Esophagus muscularis mucosa (tissue), 4 donors: Measurements from ENCODE around the gene DLL1. TPM values are rescaled to one million over a fixed set of nuclear protein-coding genes. Genes with fewer than 3 reads are reported as not detected.

Source experiments
- DNase-seq: peaks from one replicate; pipeline ENCODE4 v3.0.0-alpha.2; 2017; ENCODE audit errors: extremely low spot score
- H3K27ac ChIP-seq, 4 donors: fragments of 200-600 bp; sonication (generic); replicated peaks in 1 of 4; 1 replicate in 3 of 4; 2 replicates in 1 of 4; pipeline ENCODE4 v1.5.1; 2016 to 2019; ENCODE audit warnings: mild to moderate bottlenecking in 1 of 4
- H3K27me3 ChIP-seq, 4 donors: fragments of 200-600 bp; sonication (generic); one replicate each; pipeline versions ENCODE4 v1.5.1 to v1.6.0; 2016 to 2019
- H3K36me3 ChIP-seq, 4 donors: fragments of 200-600 bp; sonication (generic); one replicate each; pipeline ENCODE4 v1.5.1; 2016 to 2019
- H3K4me1 ChIP-seq, 4 donors: fragments of 200-600 bp; sonication (generic); one replicate each; pipeline ENCODE4 v1.5.1; 2016 to 2019
- H3K4me3 ChIP-seq, 4 donors: fragments of 200-600 bp; sonication (generic); 1 replicate in 2 of 4; 2 replicates in 2 of 4; pipeline ENCODE4 v1.5.1; 2016 to 2019; ENCODE audit warnings: mild to moderate bottlenecking in 4 of 4, moderate library complexity in 1 of 4
- H3K9me3 ChIP-seq, 4 donors: fragments of 200-600 bp; sonication (generic); 1 replicate in 3 of 4; 2 replicates in 1 of 4; pipeline ENCODE4 v1.5.1; 2016 to 2019
- CTCF ChIP-seq, 3 experiments: fragments of 200-600 bp in 2 of 3; fragments of 450-650 bp in 1 of 3; sonication (generic) in 2 of 3; IDR thresholded peaks; one replicate each; pipeline ENCODE4 v1.5.1; 2017 to 2019; ENCODE audit warnings: antibody characterized with exemption in 3 of 3, mild to moderate bottlenecking in 2 of 3, moderate library complexity in 1 of 3
- EP300 ChIP-seq: sonication (generic); formaldehyde crosslinking; IDR thresholded peaks from one replicate; pipeline ENCODE4 v1.6.1; 2017; ENCODE audit warnings: antibody characterized with exemption
- POLR2A ChIP-seq: fragments of 450-650 bp; IDR thresholded peaks from one replicate; pipeline ENCODE4 v1.6.1; 2017; ENCODE audit warnings: antibody characterized with exemption, moderate library complexity, mild to moderate bottlenecking, low read depth
- POLR2AphosphoS5 ChIP-seq, 2 donors: sonication (generic); formaldehyde crosslinking; IDR thresholded peaks; one replicate each; pipeline ENCODE4 v1.6.1; 2017; ENCODE audit warnings: antibody characterized with exemption in 2 of 2
- WGBS: methylation state at CpG from one replicate; pipeline ENCODE4 v1.1.5; 2018; 5-methylcytosine and 5-hydroxymethylcytosine counted together
- intact Hi-C: fragments of 100-400 bp; cut with DNase I; formaldehyde crosslinking; loops from one replicate; pipeline ENCODE4 v1.15.1; 2023
- total RNA-seq, 4 donors: library from RNA; depleted of rRNA; stranded (reverse); fragments of >200 nt; gene quantifications; one replicate each; pipeline versions ENCODE4 v1.1.0 to v1.2.1, GENCODE V29; 2016

DLL1 gene
- total RNA-seq, 4 donors from 2014 or later = 3.7 to 8.8 (median 6.6) TPM

GRCh38 chr6:170237999-170238740 is 52.7 kb downstream of the DLL1 start:
- H3K36me3 ChIP-seq = no peaks in the 10 kb centered on the region
- H3K27me3 ChIP-seq = peaks cover 0 to 10% (median 0%) of the 10 kb centered on the region in 4 donors
- TF ChIP-seq EP300 (no peak), POLR2AphosphoS5 (IDR thresholded peaks at IDR 0.05) (no peak), POLR2A (no peak), CTCF (IDR thresholded peaks at IDR 0.05) (no peak)
- no peaks in the 10 kb centered on the region for H3K9me3 ChIP-seq
- intact Hi-C loops = no loop called here
- H3K4me1 ChIP-seq = no peaks in the 10 kb centered on the region
- WGBS = 82% methylated on average over 14 of the region's 19 CpGs
- no peak overlapping the region for H3K4me3 ChIP-seq
- DNase-seq = no peak
- no peak overlapping the region for H3K27ac ChIP-seq

DNA sequence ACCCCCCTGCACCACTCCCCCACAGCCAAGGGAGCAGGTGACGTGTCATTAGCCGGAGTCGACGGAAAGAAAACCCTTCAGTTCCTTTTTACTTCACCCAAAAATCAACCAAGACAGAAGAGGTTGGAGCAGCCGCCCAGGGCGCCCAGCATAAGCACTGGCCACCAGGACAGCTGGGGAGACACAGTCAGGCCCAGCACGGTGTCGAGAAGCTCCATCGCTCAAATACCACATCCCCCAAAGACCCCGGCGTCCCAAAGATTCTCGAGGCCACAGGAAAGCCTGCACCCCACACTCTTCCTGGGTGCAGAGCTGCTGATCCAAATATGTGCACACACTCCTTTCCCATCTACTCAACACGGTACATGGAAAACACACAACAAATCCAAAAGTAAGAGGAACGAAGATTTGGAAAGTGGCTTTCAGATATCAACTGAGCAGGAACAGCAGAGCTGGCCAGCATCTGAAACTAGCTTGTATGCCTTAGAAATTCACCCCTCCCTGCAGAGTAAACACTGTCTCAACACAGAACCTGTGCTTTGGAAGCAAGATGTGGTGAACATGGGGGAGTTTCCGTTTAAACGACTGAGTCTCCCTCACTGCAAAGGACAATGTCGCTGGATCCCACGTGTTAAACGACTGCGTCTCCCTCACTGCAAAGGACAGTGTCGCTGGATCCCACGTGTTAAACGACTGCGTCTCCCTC is 54.6 kb downstream of the DLL1 start:
- Histone ChIP-seq H3K4me3 (no peak overlapping the region), H3K27ac (no peak overlapping the region), H3K4me1 (no peaks in the 10 kb centered on the region), H3K27me3 (peaks cover 0 to 10% (median 0%) of the 10 kb centered on the region in 4 donors), H3K36me3 (no peaks in the 10 kb centered on the region), H3K9me3 (no peaks in the 10 kb centered on the region)
- intact Hi-C loops = no loop called here
- TF ChIP-seq POLR2AphosphoS5 (IDR thresholded peaks at IDR 0.05) = no peak
- TF ChIP-seq EP300 = no peak
- no peak for TF ChIP-seq POLR2A
- no peak for TF ChIP-seq CTCF (IDR thresholded peaks at IDR 0.05)
- WGBS = 82% methylated on average over 21 of the region's 24 CpGs
- no peak for DNase-seq

GRCh38 chr6:170235391-170236125 is 55.3 kb downstream of the DLL1 start:
- no peaks in the 10 kb centered on the region for H3K9me3 ChIP-seq
- H3K27ac ChIP-seq = no peak overlapping the region
- H3K36me3 ChIP-seq = no peaks in the 10 kb centered on the region
- intact Hi-C loops = no loop called here
- peaks cover 0 to 10% (median 0%) of the 10 kb centered on the region in 4 donors for H3K27me3 ChIP-seq
- TF ChIP-seq CTCF (IDR thresholded peaks at IDR 0.05) = no peak
- TF ChIP-seq POLR2AphosphoS5 (IDR thresholded peaks at IDR 0.05) = no peak
- no peak for TF ChIP-seq POLR2A
- TF ChIP-seq EP300 = no peak
- no peak for DNase-seq
- no peak overlapping the region for H3K4me3 ChIP-seq
- WGBS = 74% methylated on average over 16 of the region's 16 CpGs
- H3K4me1 ChIP-seq = no peaks in the 10 kb centered on the region

- Histone ChIP-seq H3K27ac (no peak overlapping the region), H3K36me3 (no peaks in the 10 kb centered on the region), H3K9me3 (no peaks in the 10 kb centered on the region), H3K4me1 (no peaks in the 10 kb centered on the region), H3K4me3 (no peak overlapping the region), H3K27me3 (peaks cover 0 to 10% (median 0%) of the 10 kb centered on the region in 4 donors)
- intact Hi-C loops = no loop called here
- WGBS = 97% methylated on average over 9 of the region's 9 CpGs
- TF ChIP-seq EP300 (no peak), POLR2A (no peak), POLR2AphosphoS5 (IDR thresholded peaks at IDR 0.05) (no peak), CTCF (IDR thresholded peaks at IDR 0.05) (no peak)
- no peak for DNase-seq
Observed at GRCh38 chr6:170234419-170234818, 56.5 kb downstream of the DLL1 start.
